Stomach (tissue), 4 donors: ENCODE measurements around the gene COL8A2.

Experiments
- CTCF ChIP-seq, 7 experiments: fragments of 450-650 bp in 4 of 7; fragments of 200-600 bp in 3 of 7; sonication (generic) in 3 of 7; IDR thresholded peaks; one replicate each; pipeline ENCODE4 v1.5.1; 2016 to 2019; ENCODE audit warnings: antibody characterized with exemption in 7 of 7, control low read depth in 2 of 7, mild to moderate bottlenecking in 1 of 7
- EP300 ChIP-seq: sonication (generic); formaldehyde crosslinking; IDR thresholded peaks from one replicate; pipeline ENCODE4 v1.6.1; 2017; ENCODE audit warnings: antibody characterized with exemption
- POLR2A ChIP-seq, 4 donors: fragments of 450-650 bp; IDR thresholded peaks; one replicate each; pipeline ENCODE4 v1.6.1; 2016; ENCODE audit warnings: antibody characterized with exemption in 4 of 4, control low read depth in 2 of 4, mild to moderate bottlenecking in 1 of 4, moderate library complexity in 1 of 4

- TF ChIP-seq POLR2A (IDR thresholded peaks at IDR 0.05) (no peak), CTCF (IDR thresholded peaks at IDR 0.05) (no peak), EP300 (no peak)
Observed at GRCh38 chr1:36112823-36113222, 12.2 kb downstream of the COL8A2 start.
